Right ventricle myocardium inferior (tissue), 1 donor: Measurements from ENCODE around the gene DLGAP4. TPM values are rescaled to one million over a fixed set of nuclear protein-coding genes. Genes with fewer than 3 reads are reported as not detected.

Experiments
- ATAC-seq: fragments of 200-7000 bp; cut with Tn5 transposase; one replicate; pipeline ENCODE4 v1.9.1; 2020; ENCODE audit warnings: mild to moderate bottlenecking, moderate library complexity
- DNase-seq: peaks from one replicate; pipeline ENCODE4 v3.0.0; 2021; ENCODE audit errors: missing footprints
- intact Hi-C: fragments of 100-400 bp; cut with DNase I; formaldehyde crosslinking; loops from one replicate; pipeline ENCODE4 v1.11.0; 2022
- total RNA-seq: library from RNA; stranded (reverse); fragmentation: NEBNext Ultra II Directional; extraction: Animal tissue kit (Norgen Biotek cat#: 25700); gene quantifications from one replicate; pipeline ENCODE4 v1.2.1, GENCODE V29; 2021
- donor health status: DM: no; HTN: yes; CAD: no; lungs with severe emphysema.

Gene DLGAP4
- total RNA-seq, 1 donor from 2014 or later: 46.3 TPM

- ATAC-seq: no peak
- intact Hi-C loops: no loop called here
- DNase-seq: no peak
Measured at GRCh38 chr20:36421641-36422040, 115.5 kb downstream of the DLGAP4 start.

GRCh38 chr20:36424314-36424713 is 118.2 kb downstream of the DLGAP4 start:
- DNase-seq (no peak), ATAC-seq (no peak)
- intact Hi-C loops: no loop called here

GRCh38 chr20:36425166-36425565 is 119.0 kb downstream of the DLGAP4 start:
- intact Hi-C loops: no loop called here
- ATAC-seq (no peak), DNase-seq (no peak)

GRCh38 chr20:36431604-36432003 is 125.5 kb downstream of the DLGAP4 start:
- DNase-seq: no peak
- no peak for ATAC-seq
- intact Hi-C loops: no loop called here

GRCh38 chr20:36432096-36432495 is 126.0 kb downstream of the DLGAP4 start:
- intact Hi-C loops: no loop called here
- DNase-seq (no peak), ATAC-seq (no peak)

GRCh38 chr20:36434383-36434782 is 128.2 kb downstream of the DLGAP4 start:
- no peak for DNase-seq
- ATAC-seq: no peak
- intact Hi-C loops: no loop called here

GRCh38 chr20:36435124-36435523 is 129.0 kb downstream of the DLGAP4 start:
- no peak for ATAC-seq
- intact Hi-C loops: loop anchor here (5.0 kb wide), 1 partner anchor 218 kb away; no protein-coding TSS in a partner anchor
- no peak for DNase-seq

DNA sequence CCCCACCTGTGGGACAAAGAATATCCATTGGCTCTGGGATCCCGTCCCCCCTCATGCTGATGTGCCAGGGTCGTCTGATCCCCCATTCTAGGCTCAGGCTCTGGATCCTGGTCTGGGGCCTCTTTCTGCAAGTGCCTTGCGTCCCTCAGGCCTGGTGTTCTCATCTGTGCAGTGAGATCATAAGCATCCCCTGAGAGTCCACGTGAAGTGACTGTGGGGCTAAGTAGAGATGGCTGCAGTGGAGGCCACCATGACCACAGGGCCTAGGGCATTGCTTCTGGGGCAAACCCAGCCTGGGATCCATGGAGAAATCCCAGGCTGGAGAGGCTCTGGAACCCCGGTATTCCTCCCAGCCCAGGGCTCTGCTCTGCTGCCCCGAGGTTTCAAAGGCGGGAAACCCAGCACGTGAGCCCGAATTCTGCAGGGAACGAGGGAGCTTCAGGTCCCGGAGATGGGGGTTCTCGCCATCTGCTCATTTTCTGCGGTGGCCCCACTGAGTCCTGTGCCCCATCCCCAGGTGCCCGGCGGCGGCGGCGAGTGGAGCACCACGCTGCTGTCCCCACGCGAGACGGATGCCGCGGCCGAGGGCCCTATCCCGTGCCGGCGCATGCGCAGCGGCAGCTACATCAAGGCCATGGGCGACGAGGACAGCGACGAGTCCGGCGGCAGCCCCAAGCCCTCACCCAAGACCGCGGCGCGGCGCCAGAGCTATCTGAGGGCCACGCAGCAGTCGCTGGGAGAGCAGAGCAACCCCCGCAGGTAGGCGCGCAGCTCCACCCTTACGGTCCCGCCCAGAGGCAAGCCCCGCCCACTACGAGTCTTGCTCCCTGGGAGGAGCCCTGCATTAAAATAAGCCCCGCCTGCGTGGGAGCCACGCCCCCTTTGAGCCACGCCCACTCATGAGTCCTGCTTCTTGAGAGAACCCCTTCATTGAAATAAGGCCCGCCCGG is 129.7 kb downstream of the DLGAP4 start:
- peak; percentile 64 for ATAC-seq
- intact Hi-C loops: loop anchor here (5.0 kb wide), 1 partner anchor 219 kb away; no protein-coding TSS in a partner anchor
- peak; percentile 86 for DNase-seq

- DNase-seq: peak; percentile 78
- ATAC-seq: peak; percentile 60
- intact Hi-C loops: loop anchor here (1.0 to 5.0 kb wide), 2 partner anchors 222 to 236 kb away; no protein-coding TSS in a partner anchor
Measured at GRCh38 chr20:36439040-36439730, 133.0 kb downstream of the DLGAP4 start.

DNA sequence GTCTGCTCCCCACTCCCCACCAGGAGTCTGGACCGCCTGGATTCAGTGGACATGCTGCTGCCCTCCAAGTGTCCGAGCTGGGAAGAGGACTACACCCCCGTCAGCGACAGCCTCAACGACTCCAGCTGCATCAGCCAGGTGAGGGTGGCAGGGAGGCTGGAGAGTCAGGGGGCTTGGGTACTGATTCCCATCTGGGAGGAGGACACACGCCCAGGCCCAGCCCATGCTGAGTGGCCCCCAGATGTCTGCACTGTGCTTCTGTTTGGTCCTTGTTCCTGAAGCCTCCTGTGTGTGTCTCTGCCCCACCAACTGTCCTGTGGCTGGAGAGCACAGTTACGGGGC is 133.6 kb downstream of the DLGAP4 start:
- ATAC-seq (no peak), DNase-seq (no peak)
- intact Hi-C loops: loop anchor here (1.0 to 5.0 kb wide), 2 partner anchors 222 to 236 kb away; no protein-coding TSS in a partner anchor

- DNase-seq (no peak), ATAC-seq (no peak)
- intact Hi-C loops: no loop called here
Measured at GRCh38 chr20:36440370-36441026, 134.4 kb downstream of the DLGAP4 start.

DNA sequence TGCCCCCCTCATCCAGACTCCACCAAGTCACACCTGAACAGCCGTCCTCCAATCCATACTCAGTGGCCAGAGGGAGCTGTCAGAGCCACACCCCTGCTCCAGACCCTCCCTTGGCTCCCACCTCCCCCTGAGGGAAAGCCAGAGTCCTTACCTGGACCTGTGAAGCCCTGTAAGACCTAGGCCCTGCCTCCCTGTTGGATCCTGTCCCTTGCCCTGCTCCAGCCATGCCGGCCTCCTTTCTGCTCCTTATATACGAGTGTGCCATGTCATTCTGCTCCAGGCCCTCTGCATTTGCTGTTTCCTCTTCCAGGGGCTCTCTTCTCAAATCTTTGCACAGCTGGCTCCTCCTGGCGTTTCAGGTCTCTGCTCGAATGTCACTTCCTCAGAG is 134.9 kb downstream of the DLGAP4 start:
- ATAC-seq: no peak
- DNase-seq: no peak
- intact Hi-C loops: no loop called here

DNA sequence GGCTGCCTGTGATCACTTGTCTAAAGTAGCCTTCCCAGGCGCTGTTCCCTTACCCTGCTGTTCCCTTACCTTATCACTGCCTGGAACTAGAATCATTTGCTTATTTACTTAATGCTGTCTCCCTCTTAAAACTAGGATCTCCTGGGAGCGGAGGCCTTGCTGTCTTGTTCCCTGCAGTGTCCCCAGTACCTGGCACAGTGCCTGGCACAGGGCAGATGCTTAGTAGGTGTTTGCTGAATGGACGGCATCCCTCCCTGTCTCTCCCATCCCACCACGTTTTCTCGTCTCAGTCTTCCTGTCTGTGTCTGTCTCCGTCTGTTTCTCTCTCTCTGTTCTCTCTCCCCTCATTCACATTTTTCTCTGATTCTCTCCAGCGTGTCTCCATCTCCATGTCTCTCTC is 135.3 kb downstream of the DLGAP4 start:
- no peak for DNase-seq
- no peak for ATAC-seq
- intact Hi-C loops: no loop called here

GRCh38 chr20:36445847-36446246 is 139.7 kb downstream of the DLGAP4 start:
- intact Hi-C loops: no loop called here
- ATAC-seq (no peak), DNase-seq (no peak)

DNA sequence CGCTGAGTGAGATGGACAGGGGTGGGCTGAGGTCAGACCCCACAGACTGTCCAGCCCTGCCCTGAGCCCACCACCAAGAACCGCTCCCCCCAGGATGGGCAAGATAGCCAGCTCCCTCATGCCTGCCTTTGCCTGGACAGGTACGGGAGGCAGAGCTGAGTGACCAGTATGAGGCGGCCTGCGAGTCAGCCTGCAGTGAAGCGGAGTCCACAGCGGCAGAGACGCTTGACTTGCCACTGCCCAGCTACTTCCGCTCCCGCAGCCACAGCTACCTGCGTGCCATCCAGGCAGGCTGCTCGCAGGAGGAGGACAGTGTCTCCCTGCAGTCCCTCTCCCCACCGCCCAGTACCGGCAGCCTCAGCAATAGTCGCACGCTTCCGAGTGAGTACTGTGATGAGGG is 140.4 kb downstream of the DLGAP4 start:
- DNase-seq: no peak
- intact Hi-C loops: no loop called here
- ATAC-seq: no peak

GRCh38 chr20:36447101-36447500 is 141.0 kb downstream of the DLGAP4 start:
- no peak for DNase-seq
- ATAC-seq: no peak
- intact Hi-C loops: no loop called here

GRCh38 chr20:36449663-36450062 is 143.5 kb downstream of the DLGAP4 start:
- intact Hi-C loops: no loop called here
- no peak for ATAC-seq

DNA sequence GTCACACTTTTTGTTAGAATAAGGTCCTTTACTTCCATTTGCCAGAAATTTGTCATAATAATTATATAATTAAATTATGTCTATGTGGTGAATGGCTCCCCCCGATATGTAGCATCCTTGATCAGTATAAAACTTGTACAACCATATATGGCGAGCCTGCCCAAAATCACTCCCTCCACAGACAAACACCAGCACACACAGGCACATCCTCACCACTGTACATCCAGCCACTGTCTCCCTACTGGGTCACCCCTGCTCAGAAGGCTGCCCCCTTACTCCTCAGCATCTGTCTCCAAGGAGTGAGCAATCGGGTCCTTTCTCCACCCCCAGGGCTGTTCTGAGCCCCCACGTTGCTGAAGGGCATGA is 148.2 kb downstream of the DLGAP4 start:
- intact Hi-C loops: no loop called here
- ATAC-seq: no peak
- no peak for DNase-seq

More at GRCh38 chr20:36449663-36450062, 143.5 kb downstream of the DLGAP4 start:
- no peak for DNase-seq

DNA sequence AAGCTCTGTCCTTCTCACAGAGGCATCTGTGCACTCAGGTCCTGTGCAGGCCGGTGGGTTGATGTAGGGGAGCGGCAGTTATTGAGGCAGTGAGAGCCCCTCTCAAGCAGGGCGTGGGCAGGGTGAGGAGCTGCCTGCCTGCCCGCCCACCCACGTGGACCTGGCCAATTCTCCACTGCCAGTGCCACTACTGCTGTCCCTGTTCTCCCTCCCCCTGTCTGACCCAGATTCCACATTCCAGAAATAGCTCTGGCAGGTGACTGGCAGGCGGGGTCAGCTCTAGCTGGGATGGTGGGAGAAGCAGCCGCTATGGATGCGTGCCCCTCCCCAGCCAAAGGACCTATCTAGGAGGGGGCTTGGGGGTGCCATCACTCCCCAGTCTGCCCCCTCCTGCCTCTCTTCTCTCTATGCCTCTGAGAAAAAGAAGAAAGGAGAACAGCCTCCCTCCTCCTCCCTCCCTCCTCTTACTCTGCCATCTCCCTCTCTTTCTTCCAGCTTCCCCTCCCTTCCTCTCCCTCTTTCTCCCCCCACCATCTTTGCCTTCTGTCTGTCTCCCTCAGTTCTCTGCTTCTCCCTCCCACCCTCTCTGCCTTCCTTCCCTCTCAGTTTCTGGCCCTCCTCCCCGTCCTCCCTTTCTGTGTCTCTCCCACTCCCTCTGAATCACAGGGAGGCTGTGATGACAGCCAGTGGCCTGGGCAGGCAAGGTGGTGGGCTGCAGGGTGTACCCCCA is 148.7 kb downstream of the DLGAP4 start:
- DNase-seq: no peak
- intact Hi-C loops: no loop called here
- peak; percentile 79 for ATAC-seq
